ENCODE results near the gene PDK4. TPM values are rescaled to one million over a fixed set of nuclear protein-coding genes. Genes with fewer than 3 reads are reported as not detected.

The PDK4 gene
- total and polyA plus RNA-seq, 9 of the 15 experiments (the other 6 are each of a cell fraction or from before 2014, with no cell fraction given): 0.03 to 0.24 (median 0.08) TPM; not detected in 2

GRCh38 chr7:95553939-95554338, 42.4 kb downstream of the PDK4 start:
- H3K79me2 ChIP-seq (ENCODE audit: control insufficient read depth, insufficient read depth, low read length): no peaks in the 10 kb centered on the region
- in situ Hi-C loops (cut with MboI): no loop called here
- H3K27ac ChIP-seq (ENCODE audit: extremely low read depth, low read depth, low read length): no peak overlapping the region
- H4K20me1 ChIP-seq (replicated peaks; ENCODE audit: control insufficient read depth, insufficient read depth, low read length): no peaks in the 10 kb centered on the region
- H2AFZ ChIP-seq (ENCODE audit: low read depth, low read length): no peak overlapping the region
- peaks cover 0 to 2% of the 10 kb centered on the region in 2 experiments; a peak in 3 of 5 replicates for H3K27me3 ChIP-seq (ENCODE audit: control insufficient read depth in 2 of 2, insufficient read depth in 2 of 2, low read length in 2 of 2)
- ChIA-PET POLR2A (no interaction called here), CTCF (ENCODE audit: low intra/inter-chr PET ratio) (no interaction called here)
- H3K36me3 ChIP-seq (ENCODE audit: control insufficient read depth, insufficient read depth, low read length): no peaks in the 10 kb centered on the region
- FAIRE-seq (no peak), DNase-seq (ENCODE audit: extremely low read depth in 1 of 4, low spot score in 3 of 4) (no peak), ATAC-seq (no peak)
- H3K9me3 ChIP-seq (replicated peaks; ENCODE audit: control insufficient read depth, insufficient read depth, low read depth, low read length): no peaks in the 10 kb centered on the region
- no peak for TF ChIP-seq ELF2 (CRISPR knock-in tag; IDR thresholded peaks at IDR 0.05)
- TF ChIP-seq, protein P1, sequence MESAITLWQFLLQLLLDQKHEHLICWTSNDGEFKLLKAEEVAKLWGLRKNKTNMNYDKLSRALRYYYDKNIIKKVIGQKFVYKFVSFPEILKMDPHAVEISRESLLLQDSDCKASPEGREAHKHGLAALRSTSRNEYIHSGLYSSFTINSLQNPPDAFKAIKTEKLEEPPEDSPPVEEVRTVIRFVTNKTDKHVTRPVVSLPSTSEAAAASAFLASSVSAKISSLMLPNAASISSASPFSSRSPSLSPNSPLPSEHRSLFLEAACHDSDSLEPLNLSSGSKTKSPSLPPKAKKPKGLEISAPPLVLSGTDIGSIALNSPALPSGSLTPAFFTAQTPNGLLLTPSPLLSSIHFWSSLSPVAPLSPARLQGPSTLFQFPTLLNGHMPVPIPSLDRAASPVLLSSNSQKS (CRISPR knock-in tag; IDR thresholded peaks at IDR 0.05): no peak
- no peak for TF ChIP-seq ZNF311 (CRISPR knock-in tag; IDR thresholded peaks at IDR 0.05)
- no peak for TF ChIP-seq ZNF197 (CRISPR knock-in tag; IDR thresholded peaks at IDR 0.05; ENCODE audit: low read depth)
- no peak for TF ChIP-seq ZNF146 (CRISPR knock-in tag; IDR thresholded peaks at IDR 0.05; ENCODE audit: unreplicated experiment)
- H3K9me1 ChIP-seq (ENCODE audit: control insufficient read depth, insufficient read depth, low read length): no peaks in the 10 kb centered on the region
- no TSS peak for BruUV-seq (replicated peaks)
- H3K4me3 ChIP-seq: no peak overlapping the region
- peaks cover 6 to 8% of the 10 kb centered on the region in 2 experiments; a peak in 1 of 5 replicates for H3K4me1 ChIP-seq (replicated peaks in 1 of 2; ENCODE audit: control insufficient read depth in 2 of 2, insufficient read depth in 2 of 2, low read length in 2 of 2)
- intact Hi-C loops (cut with micrococcal nuclease): no loop called here
- no peak overlapping the region for H3K9ac ChIP-seq (ENCODE audit: insufficient read depth in 1 of 2, low read depth in 2 of 2, low read length in 2 of 2)
- H3K4me2 ChIP-seq (ENCODE audit: insufficient read depth, low read length): no peak overlapping the region
- WGBS (ENCODE audit: insufficient coverage, low coverage, missing lambda C conversion rate): 7% methylated on average over 2 of the region's 2 CpGs

Data from K562 (cell line).